Lung (tissue), 12 donors: ENCODE results near the gene CEND1. TPM values are rescaled to one million over a fixed set of nuclear protein-coding genes. Genes with fewer than 3 reads are reported as not detected.

Experiments
- ATAC-seq: fragments of 200-7000 bp; cut with Tn5 transposase; one replicate; pipeline ENCODE4 v1.9.1; 2020; ENCODE audit warnings: moderate number of reproducible peaks; ENCODE audit not compliant: insufficient read depth, low FRiP score
- DNase-seq, 3 donors: peaks; one replicate each; pipeline ENCODE4 v3.0.0-alpha.2; 2013 to 2017
- H3K27ac ChIP-seq, 2 donors: one replicate each; pipeline ENCODE4 v1.5.1; 2013; ENCODE audit warnings: mild to moderate bottlenecking in 2 of 2, moderate library complexity in 2 of 2, control low read depth in 1 of 2, inconsistent platforms in 1 of 2, low read depth in 1 of 2, low read length in 1 of 2
- H3K27me3 ChIP-seq, 3 donors: one replicate each; pipeline ENCODE4 v1.5.1; 2013; ENCODE audit warnings: low read length in 2 of 3; ENCODE audit not compliant: control insufficient read depth in 3 of 3, insufficient read depth in 3 of 3
- H3K36me3 ChIP-seq, 4 donors: one replicate each; pipeline ENCODE4 v1.5.1; 2013; ENCODE audit warnings: low read length in 4 of 4, mild to moderate bottlenecking in 1 of 4, moderate library complexity in 1 of 4; ENCODE audit not compliant: control insufficient read depth in 4 of 4, insufficient read depth in 4 of 4
- H3K4me1 ChIP-seq, 5 donors: one replicate each; pipeline ENCODE4 v1.5.1; 2013; ENCODE audit warnings: low read length in 5 of 5, mild to moderate bottlenecking in 2 of 5, moderate library complexity in 1 of 5; ENCODE audit not compliant: control insufficient read depth in 5 of 5, insufficient read depth in 5 of 5
- H3K4me3 ChIP-seq: one replicate; pipeline ENCODE4 v1.5.1; 2013; ENCODE audit warnings: mild to moderate bottlenecking, control low read depth, moderate library complexity
- H3K9ac ChIP-seq, 2 donors: one replicate each; pipeline ENCODE4 v1.5.1; 2013; ENCODE audit warnings: low read length in 2 of 2, control low read depth in 1 of 2; ENCODE audit not compliant: insufficient read depth in 1 of 2
- H3K9me3 ChIP-seq, 4 donors: one replicate each; pipeline ENCODE4 v1.5.1; 2013; ENCODE audit warnings: low read length in 3 of 4, mild to moderate bottlenecking in 1 of 4, moderate library complexity in 1 of 4; ENCODE audit not compliant: control insufficient read depth in 4 of 4, insufficient read depth in 3 of 4
- WGBS, 2 donors: extraction: QIAGEN DNeasy Blood & Tissue Kit; methylation state at CpG; one replicate each; pipeline ENCODE4 v1.1.7; 2013; 5-methylcytosine and 5-hydroxymethylcytosine counted together
- polyA plus RNA-seq, 2 donors: library from polyadenylated mRNA; stranded (reverse); fragments of 200-250 nt; gene quantifications; one replicate each; pipeline ENCODE4 v1.2.1, GENCODE V29; 2013
- total RNA-seq, 2 donors: library from RNA; depleted of rRNA in 1 of 2; stranded (reverse); fragments of >200 nt in 1 of 2; gene quantifications; one replicate each; pipeline ENCODE4 v1.2.1, GENCODE V29; 2014 to 2021
- TF ChIP-seq, protein P1 (sequence below): IDR thresholded peaks from 2 replicates; pipeline ENCODE4 v1.5.1; 2012; ENCODE audit warnings: mild to moderate bottlenecking; ENCODE audit errors: control extremely low read depth, extremely low read depth
- donor health status: control.
- donor health status: control.
- donor health status: Bipolar disorder and iron deficiency.
- donor health status: healthy.
- donor health status: DM: yes; HTN: yes; CAD: no.

Gene CEND1
- total and polyA plus RNA-seq, 4 donors: 0.10 to 0.18 (median 0.14) TPM; not detected in 1

DNA sequence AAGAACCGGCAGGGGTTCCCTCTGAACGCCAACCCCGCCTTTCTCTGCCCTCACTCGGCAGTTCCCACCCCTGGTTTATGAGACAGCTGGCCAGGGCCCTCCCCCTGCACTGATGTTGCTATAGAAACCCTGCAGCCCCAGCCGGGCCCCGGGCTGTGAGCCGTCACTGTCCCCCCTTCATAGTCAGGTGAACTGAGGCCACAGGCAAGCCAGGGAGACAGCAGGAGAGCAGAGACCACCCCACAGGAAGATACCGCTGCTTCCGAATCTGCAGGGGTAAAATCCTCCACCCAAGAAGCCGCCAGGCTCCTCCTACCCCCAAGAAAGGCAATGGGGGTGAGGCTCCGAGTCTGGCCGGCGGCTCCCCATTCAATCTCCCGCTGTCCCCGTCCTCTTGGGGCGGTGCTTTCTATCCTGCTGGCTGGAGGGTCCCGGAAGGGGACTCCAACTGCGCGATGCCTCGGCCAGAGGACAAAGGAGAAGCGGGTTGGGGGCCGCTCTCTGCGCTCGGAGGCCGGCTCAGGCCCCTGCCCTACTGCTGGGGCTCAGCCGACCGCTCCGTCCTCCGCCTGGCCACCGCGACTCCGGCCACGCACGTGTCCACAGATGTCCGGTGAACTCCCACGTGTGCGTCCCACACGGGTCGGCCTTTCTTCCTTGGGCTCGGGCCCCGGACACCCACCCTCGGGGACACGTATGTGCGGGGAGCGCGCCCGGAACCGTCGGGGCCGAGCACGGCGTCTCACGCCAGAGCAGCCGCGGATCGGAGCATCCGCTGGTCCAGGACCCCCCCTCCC lies 7.6 kb upstream of the CEND1 start:
- TF ChIP-seq, protein P1, sequence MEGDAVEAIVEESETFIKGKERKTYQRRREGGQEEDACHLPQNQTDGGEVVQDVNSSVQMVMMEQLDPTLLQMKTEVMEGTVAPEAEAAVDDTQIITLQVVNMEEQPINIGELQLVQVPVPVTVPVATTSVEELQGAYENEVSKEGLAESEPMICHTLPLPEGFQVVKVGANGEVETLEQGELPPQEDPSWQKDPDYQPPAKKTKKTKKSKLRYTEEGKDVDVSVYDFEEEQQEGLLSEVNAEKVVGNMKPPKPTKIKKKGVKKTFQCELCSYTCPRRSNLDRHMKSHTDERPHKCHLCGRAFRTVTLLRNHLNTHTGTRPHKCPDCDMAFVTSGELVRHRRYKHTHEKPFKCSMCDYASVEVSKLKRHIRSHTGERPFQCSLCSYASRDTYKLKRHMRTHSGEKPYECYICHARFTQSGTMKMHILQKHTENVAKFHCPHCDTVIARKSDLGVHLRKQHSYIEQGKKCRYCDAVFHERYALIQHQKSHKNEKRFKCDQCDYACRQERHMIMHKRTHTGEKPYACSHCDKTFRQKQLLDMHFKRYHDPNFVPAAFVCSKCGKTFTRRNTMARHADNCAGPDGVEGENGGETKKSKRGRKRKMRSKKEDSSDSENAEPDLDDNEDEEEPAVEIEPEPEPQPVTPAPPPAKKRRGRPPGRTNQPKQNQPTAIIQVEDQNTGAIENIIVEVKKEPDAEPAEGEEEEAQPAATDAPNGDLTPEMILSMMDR: no peak
- peaks cover 0 to 31% (median 6%) of the 10 kb centered on the region in 4 donors for H3K36me3 ChIP-seq
- H3K9me3 ChIP-seq: no peaks in the 10 kb centered on the region
- DNase-seq (peak; percentile 89), ATAC-seq (peak; percentile 60)
- peak overlapping the region; percentile 48 for H3K4me3 ChIP-seq
- H3K27me3 ChIP-seq: no peaks in the 10 kb centered on the region
- H3K9ac ChIP-seq: peak overlapping the region in 1 of 2 donors; percentile 8
- H3K4me1 ChIP-seq: peaks cover 0 to 22% (median 15%) of the 10 kb centered on the region in 5 donors
- 0% methylated on average over 42 to 57 of the region's 57 CpGs for WGBS, 2 donors
- peak overlapping the region; percentile 17 to 83 for H3K27ac ChIP-seq

- no peak for ATAC-seq
- H3K4me3 ChIP-seq: peak overlapping the region; percentile 48
- no peak for DNase-seq
- H3K36me3 ChIP-seq: peaks cover 0 to 36% (median 6%) of the 10 kb centered on the region in 4 donors
- 22 to 32% methylated on average over 18 of the region's 18 CpGs for WGBS, 2 donors
- peaks cover 0 to 22% (median 15%) of the 10 kb centered on the region in 5 donors for H3K4me1 ChIP-seq
- H3K9ac ChIP-seq: peak overlapping the region in 1 of 2 donors; percentile 87
- H3K27ac ChIP-seq: peak overlapping the region; percentile 17 to 83
- H3K9me3 ChIP-seq: no peaks in the 10 kb centered on the region
- no peaks in the 10 kb centered on the region for H3K27me3 ChIP-seq
- TF ChIP-seq, protein P1: no peak
Measured at GRCh38 chr11:796565-797295, 6.8 kb upstream of the CEND1 start.

GRCh38 chr11:795634-796564 lies 6.0 kb upstream of the CEND1 start:
- DNase-seq (peak; percentile 82 to 90 (median 86)), ATAC-seq (peak; percentile 39)
- Histone ChIP-seq H3K4me3 (peak overlapping the region; percentile 49), H3K27ac (peak overlapping the region; percentile 14 to 83), H3K27me3 (no peaks in the 10 kb centered on the region), H3K36me3 (peaks cover 0 to 38% (median 7%) of the 10 kb centered on the region in 4 donors), H3K4me1 (peaks cover 0 to 22% (median 15%) of the 10 kb centered on the region in 5 donors), H3K9me3 (no peaks in the 10 kb centered on the region), H3K9ac (peak overlapping the region; percentile 28 to 87)
- TF ChIP-seq, protein P1: no peak
- 3 to 4% methylated on average over 23 to 26 of the region's 26 CpGs for WGBS, 2 donors
